Mesodermal cell (in vitro differentiated cells): ENCODE measurements around the gene RHEX.

ENCODE experiments used
- H3K27ac ChIP-seq: 2 replicates; pipeline ENCODE4 v1.7.0; 2013; ENCODE audit warnings: mild to moderate bottlenecking, low read depth, low read length, moderate library complexity; ENCODE audit not compliant: severe bottlenecking
- H3K36me3 ChIP-seq: 2 replicates; pipeline ENCODE4 v1.7.1; 2013; ENCODE audit warnings: mild to moderate bottlenecking, low read length, moderate library complexity; ENCODE audit not compliant: control insufficient read depth, insufficient read depth
- H3K4me1 ChIP-seq: one replicate; pipeline ENCODE4 v1.7.1; 2013; ENCODE audit warnings: mild to moderate bottlenecking, low read length; ENCODE audit not compliant: insufficient read depth, control insufficient read depth, poor library complexity, severe bottlenecking
- H3K4me3 ChIP-seq: 2 replicates; pipeline ENCODE4 v1.7.0; 2013; ENCODE audit warnings: low read length, control low read depth, mild to moderate bottlenecking; ENCODE audit not compliant: insufficient read depth, poor library complexity, severe bottlenecking; ENCODE audit errors: extremely low read depth
- H3K9me3 ChIP-seq: 2 replicates; pipeline ENCODE4 v1.7.1; 2013; ENCODE audit warnings: mild to moderate bottlenecking, low read length, moderate library complexity; ENCODE audit not compliant: control insufficient read depth
- WGBS, 2 experiments: methylation state at CpG; one replicate each; pipeline ENCODE4 v1.1.5; 2013; ENCODE audit warnings: missing lambda C conversion rate in 2 of 2; ENCODE audit not compliant: insufficient coverage in 2 of 2; 5-methylcytosine and 5-hydroxymethylcytosine counted together

Gene RHEX

DNA sequence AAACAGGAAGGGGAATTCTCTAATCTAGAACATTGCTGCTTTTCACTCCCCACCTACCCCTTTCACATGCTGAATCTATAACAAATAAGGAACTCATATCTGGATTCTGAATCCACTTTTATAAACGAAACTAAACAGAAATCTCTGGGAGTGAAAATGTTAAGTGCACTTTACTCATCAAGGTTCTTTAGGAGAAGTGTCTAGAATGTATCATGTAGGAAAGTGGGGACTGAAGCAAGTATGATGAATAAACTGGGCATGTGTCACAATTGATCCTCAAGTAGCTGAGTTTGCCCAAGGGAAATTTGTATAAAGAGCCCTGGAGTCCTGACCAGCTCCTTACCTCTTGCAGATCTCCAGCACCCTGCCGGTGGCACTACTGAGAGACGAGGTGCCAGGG is 44.4 kb downstream of the RHEX start:
- no peak overlapping the region for H3K4me3 ChIP-seq
- no peaks in the 10 kb centered on the region for H3K36me3 ChIP-seq
- WGBS, 2 experiments, result 88 to 94% methylated on average over 2 of the region's 3 CpGs
- H3K27ac ChIP-seq, result no peak overlapping the region
- no peaks in the 10 kb centered on the region for H3K4me1 ChIP-seq
- H3K9me3 ChIP-seq, result no peaks in the 10 kb centered on the region

DNA sequence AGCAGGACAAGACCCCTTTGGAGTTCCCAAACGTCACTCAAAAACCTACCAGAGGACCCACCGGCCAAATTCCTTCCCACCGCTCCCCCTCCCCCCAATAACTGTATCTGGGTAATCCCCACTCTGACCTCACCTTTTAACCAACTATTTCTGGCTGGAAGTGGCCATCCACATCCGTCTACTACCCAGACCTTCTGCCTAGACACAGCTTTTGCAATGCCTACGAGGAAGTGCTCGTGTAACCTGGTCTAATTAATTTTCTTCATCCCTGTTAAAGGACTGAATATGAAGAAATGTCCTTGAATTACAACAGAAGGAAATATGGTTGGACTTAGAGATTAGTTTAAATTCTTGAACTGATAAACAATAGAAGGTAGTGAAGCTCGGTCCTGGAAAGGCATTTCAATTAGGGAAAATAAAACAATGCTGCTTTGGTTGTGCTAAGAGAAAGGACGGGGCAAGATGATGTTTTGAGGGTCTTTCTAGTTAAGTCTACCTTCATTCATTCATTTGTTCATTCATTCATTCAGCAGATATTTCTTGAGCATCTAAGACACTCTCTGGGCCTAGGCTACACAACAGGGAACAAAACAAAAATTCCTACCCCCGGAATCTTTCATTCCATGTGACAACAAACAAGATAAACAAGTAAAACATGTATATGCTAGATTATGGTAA is 45.4 kb downstream of the RHEX start:
- Histone ChIP-seq H3K9me3 (no peaks in the 10 kb centered on the region), H3K4me1 (no peaks in the 10 kb centered on the region), H3K36me3 (no peaks in the 10 kb centered on the region), H3K27ac (no peak overlapping the region), H3K4me3 (no peak overlapping the region)
- WGBS, 2 experiments, result 86 to 88% methylated on average over 5 of the region's 9 CpGs

DNA sequence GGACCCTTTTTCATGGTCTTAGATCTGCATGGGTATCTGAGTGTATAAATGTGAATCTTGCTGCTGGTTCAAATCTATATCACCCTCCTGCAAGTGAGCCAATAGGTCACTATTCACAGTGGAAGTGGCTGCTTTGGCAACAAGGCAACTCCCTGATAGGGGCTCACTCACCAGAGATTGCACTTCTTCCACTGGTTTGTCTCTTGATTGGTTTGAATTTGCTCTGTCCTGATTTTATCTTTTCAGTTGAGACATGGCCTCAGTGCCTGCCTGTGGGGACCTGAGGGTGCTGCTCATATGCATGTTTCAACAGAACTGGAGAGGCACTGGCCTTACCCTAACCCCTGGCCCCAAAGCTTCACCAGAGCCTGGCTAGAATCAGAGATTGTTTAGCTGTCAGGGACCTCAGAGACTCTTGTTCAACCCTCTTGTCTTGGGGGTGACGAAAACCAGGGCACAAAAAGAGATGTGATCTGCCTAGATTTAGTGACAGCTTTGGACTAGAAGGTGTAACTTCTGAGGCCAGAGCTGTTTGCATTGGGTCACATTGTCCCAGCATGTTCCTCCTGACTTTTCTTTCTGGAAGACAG is 47.3 kb downstream of the RHEX start:
- no peak overlapping the region for H3K27ac ChIP-seq
- no peaks in the 10 kb centered on the region for H3K36me3 ChIP-seq
- WGBS, 2 experiments, result 78 to 100% methylated on average over 1 of the region's 1 CpG
- no peak overlapping the region for H3K4me3 ChIP-seq
- no peaks in the 10 kb centered on the region for H3K9me3 ChIP-seq
- H3K4me1 ChIP-seq, result no peaks in the 10 kb centered on the region

DNA sequence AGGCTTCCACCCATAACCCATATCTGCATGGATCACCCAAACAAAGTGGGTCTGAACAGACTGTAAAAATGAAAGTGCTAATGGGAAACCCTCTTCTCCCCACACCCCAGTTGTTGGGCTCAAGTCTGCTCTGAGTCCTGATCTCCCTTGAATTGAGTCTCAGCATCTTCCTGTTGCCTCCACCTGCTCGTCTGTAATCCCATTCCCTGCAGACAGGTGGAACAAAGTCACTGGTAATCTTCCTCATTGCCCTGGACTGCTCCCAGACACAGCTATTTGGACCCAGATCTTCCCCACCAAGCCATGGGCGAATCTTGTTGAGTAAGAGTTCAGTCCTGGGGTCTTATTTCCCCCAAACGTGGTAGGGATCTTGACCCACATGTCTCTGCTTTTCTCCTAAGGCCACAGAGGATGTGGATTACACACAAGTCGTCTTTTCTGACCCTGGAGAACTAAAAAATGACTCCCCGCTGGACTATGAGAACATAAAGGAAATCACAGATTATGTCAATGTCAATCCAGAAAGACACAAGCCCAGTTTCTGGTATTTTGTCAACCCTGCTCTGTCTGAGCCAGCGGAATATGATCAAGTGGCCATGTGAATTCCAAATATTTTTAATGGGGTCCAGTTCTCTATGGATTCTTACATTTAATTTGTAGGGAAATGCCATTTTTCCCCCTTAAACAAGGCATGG is 48.5 kb downstream of the RHEX start:
- Histone ChIP-seq H3K9me3 (no peaks in the 10 kb centered on the region), H3K36me3 (no peaks in the 10 kb centered on the region), H3K4me3 (no peak overlapping the region), H3K27ac (no peak overlapping the region), H3K4me1 (no peaks in the 10 kb centered on the region)
- 88 to 96% methylated on average over 4 to 5 of the region's 6 CpGs for WGBS, 2 experiments

DNA sequence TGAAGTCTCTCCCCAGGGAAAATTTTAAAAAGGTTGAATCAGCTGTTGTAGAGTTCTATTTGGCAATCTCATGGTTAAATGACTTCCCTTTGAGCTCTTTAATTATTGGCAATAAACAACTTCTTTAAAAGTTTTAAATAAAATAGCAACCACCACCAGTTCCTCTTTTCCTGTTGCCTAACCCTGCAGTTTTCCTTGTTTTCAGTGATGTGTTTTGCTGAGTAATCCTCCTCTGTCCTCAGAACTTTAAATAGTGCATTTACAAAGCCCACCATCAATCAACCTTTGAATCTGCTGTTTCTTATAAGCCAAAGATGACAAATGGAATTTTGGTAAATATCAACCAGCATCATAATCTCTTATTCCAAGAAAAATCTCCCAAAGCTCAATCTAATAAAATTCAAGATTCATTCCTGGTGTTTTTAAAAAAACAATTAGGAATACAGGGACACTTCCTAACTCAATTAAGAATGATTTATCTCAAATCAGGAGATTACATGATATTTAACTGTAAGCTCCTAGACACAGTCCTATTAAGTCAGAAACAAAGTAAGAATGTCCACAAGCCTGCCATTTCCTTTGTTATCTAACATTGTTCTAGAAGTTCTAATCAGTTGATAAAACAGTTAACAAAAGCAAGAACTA is 49.4 kb downstream of the RHEX start:
- H3K9me3 ChIP-seq, result no peaks in the 10 kb centered on the region
- H3K36me3 ChIP-seq, result no peaks in the 10 kb centered on the region
- no peak overlapping the region for H3K27ac ChIP-seq
- no peaks in the 10 kb centered on the region for H3K4me1 ChIP-seq
- no peak overlapping the region for H3K4me3 ChIP-seq

DNA sequence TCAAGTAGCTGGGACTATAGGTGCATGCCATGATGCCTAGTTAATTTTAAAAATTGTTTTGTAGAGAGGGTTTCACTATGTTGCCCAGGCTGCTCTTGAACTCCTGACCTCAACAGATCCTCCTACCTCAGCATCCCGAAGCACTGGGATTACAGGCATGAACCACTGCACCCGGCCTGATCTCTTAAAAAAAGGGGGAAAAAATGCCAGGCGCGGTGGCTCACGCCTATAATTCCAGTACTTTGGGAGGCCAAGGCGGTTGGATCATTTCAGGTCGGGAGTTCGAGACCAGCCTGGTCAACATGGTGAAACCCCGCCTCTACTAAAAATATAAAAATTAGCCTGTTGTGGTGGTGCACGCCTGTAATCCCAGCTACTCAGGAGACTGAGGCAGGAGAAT is 51.0 kb downstream of the RHEX start:
- no peak overlapping the region for H3K4me3 ChIP-seq
- WGBS, 2 experiments, result 92 to 100% methylated on average over 6 to 7 of the region's 10 CpGs

DNA sequence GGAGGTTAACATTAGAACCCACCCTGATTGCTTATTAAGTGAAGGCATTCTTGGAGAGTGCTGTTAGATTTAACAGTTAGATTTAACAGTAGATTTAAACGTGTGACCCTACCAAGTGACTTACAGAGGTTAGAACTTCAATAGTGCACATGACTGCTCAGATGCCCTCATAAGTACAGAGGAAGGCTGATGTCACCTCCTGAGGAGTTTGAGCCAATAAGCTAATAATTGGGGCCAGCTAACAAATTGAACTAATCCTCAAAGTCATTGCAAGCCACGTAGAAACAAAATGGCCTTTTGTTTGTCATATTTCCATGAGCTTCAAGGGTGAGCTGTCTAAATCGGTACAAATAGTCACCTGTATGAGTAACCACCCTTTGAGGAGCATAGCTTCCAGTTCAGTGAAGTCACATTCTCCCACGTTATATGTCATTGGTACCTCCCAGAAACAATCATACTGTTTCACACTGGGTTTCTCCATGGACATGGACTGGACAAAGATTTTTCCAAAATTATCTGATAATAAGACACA is 52.6 kb downstream of the RHEX start:
- Histone ChIP-seq H3K9me3 (no peaks in the 10 kb centered on the region), H3K4me3 (no peak overlapping the region), H3K4me1 (no peaks in the 10 kb centered on the region), H3K36me3 (no peaks in the 10 kb centered on the region), H3K27ac (no peak overlapping the region)
- 75 to 77% methylated on average over 3 of the region's 4 CpGs for WGBS, 2 experiments

More for the DNA sequence above, 51.0 kb downstream of the RHEX start:
- Histone ChIP-seq H3K27ac (no peak overlapping the region), H3K4me1 (no peaks in the 10 kb centered on the region), H3K36me3 (no peaks in the 10 kb centered on the region), H3K9me3 (no peaks in the 10 kb centered on the region)

DNA sequence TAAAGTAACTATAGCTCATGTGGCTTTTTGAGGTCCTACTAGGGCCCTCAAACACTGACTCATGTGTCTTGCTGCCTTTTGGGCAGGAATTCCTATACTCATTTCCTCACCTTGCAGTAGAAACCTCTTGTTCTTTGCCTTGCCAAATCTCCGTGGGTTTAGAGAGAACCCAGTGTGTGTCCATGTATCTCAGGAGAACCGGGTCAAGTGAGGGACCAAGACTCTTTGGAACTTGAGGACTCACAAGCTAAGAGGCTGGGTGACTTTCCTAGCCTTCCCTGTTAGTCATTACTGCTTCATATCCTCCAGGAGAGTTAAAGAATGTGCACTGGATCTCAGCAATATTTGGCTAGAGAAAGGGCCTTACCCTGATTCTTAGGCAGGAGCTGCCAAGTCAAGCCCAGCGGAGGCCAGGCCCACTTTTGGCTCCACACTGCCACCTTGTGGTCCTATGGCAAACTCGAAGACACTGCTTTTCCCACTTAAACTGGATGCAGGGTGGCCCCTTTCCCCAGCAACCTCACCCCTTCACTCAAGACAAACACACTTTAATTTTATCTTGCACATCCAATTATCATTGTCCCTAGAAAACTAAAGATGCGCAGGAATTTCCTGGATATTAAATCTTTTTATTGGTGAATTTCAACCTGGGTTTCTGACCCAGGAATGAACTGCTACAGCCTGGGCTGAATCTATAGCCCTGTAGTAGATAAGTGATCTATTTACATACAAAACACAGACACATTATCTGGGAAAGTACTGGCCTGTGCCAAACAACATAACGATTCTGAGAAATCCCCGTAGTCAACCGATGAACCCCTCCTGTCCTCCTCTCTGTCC is 53.6 kb downstream of the RHEX start:
- Histone ChIP-seq H3K4me3 (no peak overlapping the region), H3K9me3 (no peaks in the 10 kb centered on the region), H3K4me1 (no peaks in the 10 kb centered on the region), H3K36me3 (no peaks in the 10 kb centered on the region), H3K27ac (no peak overlapping the region)
- WGBS, 2 experiments, result 50 to 55% methylated on average over 7 of the region's 8 CpGs

DNA sequence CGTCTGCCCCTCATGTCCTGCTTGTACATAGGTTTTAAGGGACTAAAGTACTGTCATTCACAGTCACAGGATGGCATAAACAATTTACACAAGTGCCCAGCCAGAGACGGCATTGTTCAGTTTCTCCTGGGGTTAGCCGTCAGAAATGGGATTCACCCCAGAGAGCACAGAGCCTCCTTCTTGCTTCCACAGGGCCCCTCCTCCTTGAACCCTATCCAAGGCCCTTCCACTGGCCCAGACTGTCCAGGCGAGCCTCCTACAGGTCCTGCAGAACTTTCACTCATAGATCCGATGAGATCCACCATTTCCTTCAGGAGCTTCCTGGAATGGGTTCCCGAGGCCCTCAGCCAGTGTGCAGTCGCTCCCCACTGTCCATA is 54.2 kb downstream of the RHEX start:
- Histone ChIP-seq H3K27ac (no peak overlapping the region), H3K36me3 (no peaks in the 10 kb centered on the region), H3K4me3 (no peak overlapping the region), H3K4me1 (no peaks in the 10 kb centered on the region), H3K9me3 (no peaks in the 10 kb centered on the region)
- WGBS, 2 experiments, result 85 to 86% methylated on average over 6 of the region's 7 CpGs

DNA sequence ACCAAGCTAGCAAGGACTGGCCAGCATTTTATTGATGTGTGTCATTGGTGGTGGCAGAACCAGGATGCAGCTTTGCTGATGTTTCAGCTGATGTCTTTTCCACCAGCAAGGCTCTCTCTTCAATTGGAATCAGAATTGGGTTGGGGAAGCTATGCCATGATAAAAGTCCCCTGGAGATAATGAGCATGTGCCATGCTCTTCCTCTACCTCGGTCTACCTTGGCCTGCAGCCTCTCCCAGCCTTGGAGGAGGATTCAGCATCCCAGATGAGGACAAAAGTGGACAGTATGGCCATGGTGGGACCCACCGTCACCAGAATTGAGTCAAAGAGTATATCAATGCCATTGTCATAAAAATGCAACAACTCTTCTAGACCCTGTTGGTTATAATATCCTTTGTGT is 55.7 kb downstream of the RHEX start:
- WGBS, 2 experiments, result 67 to 89% methylated on average over 1 of the region's 2 CpGs
- no peak overlapping the region for H3K27ac ChIP-seq
- H3K4me1 ChIP-seq, result no peaks in the 10 kb centered on the region
- H3K36me3 ChIP-seq, result no peaks in the 10 kb centered on the region
- no peaks in the 10 kb centered on the region for H3K9me3 ChIP-seq
- no peak overlapping the region for H3K4me3 ChIP-seq
